Adrenal gland (tissue), 12 donors: ENCODE measurements around the gene DOCK9. TPM values are rescaled to one million over a fixed set of nuclear protein-coding genes. Genes with fewer than 3 reads are reported as not detected.

Experiments used
- DNase-seq, 7 donors: peaks; one replicate each; pipeline ENCODE4 v3.0.0-alpha.2; 2019 to 2020
- H3K27ac ChIP-seq, 5 donors: fragments of 200-600 bp; sonication (generic) in 4 of 5; 1 replicate in 3 of 5; 2 replicates in 2 of 5; pipeline versions ENCODE4 v1.5.1 to v1.8.0; 2016 to 2020; ENCODE audit warnings: mild to moderate bottlenecking in 1 of 5
- H3K27me3 ChIP-seq: fragments of 200-600 bp; 2 replicates; pipeline ENCODE4 v1.8.0; 2021
- H3K36me3 ChIP-seq, 2 donors: fragments of 200-600 bp; replicated peaks in 1 of 2; 1 replicate in 1 of 2; 2 replicates in 1 of 2; pipeline versions ENCODE4 v1.5.1 to v1.8.0; 2018 to 2022
- H3K4me1 ChIP-seq, 2 donors: fragments of 200-600 bp; replicated peaks in 1 of 2; 1 replicate in 1 of 2; 2 replicates in 1 of 2; pipeline versions ENCODE4 v1.5.1 to v1.8.0; 2018 to 2021
- H3K4me3 ChIP-seq, 4 donors: fragments of 200-600 bp; sonication (generic) in 3 of 4; one replicate each; pipeline ENCODE4 v1.5.1; 2016 to 2018
- H3K9me3 ChIP-seq, 3 donors: fragments of 200-600 bp; sonication (generic) in 1 of 3; replicated peaks in 1 of 3; 1 replicate in 2 of 3; 2 replicates in 1 of 3; pipeline versions ENCODE4 v1.5.1 to v1.8.0; 2016 to 2021
- POLR2A ChIP-seq, 2 donors: fragments of 450-650 bp; IDR thresholded peaks; one replicate each; pipeline ENCODE4 v1.6.1; 2017; ENCODE audit warnings: antibody characterized with exemption in 2 of 2, mild to moderate bottlenecking in 2 of 2, moderate library complexity in 1 of 2
- WGBS, 4 donors: extraction: QIAGEN DNeasy Blood & Tissue Kit in 2 of 4; methylation state at CpG; one replicate each; pipeline versions ENCODE4 v1.1.5 to v1.1.7; 2013 to 2017; 5-methylcytosine and 5-hydroxymethylcytosine counted together
- intact Hi-C, 2 donors: fragments of 100-400 bp; cut with DNase I; formaldehyde crosslinking; loops; one replicate each; pipeline versions ENCODE4 v1.14.1 to v1.15.0; 2022 to 2023
- polyA plus RNA-seq, 3 donors: library from polyadenylated mRNA; stranded (reverse); fragments of 200-250 nt in 2 of 3; fragments of 350-450 nt in 1 of 3; fragmentation: Illumina TruSeq in 1 of 3; extraction: RNeasy Lipid Tissue Mini Kit (QIAGEN cat#74804) in 1 of 3; gene quantifications; one replicate each; pipeline ENCODE4 v1.2.3, GENCODE V29; 2013 to 2014
- total RNA-seq, 9 donors: library from RNA; depleted of rRNA in 4 of 9; stranded (reverse); fragments of >200 nt in 4 of 9; fragments of 120-200 nt in 1 of 9; fragmentation: NEBNext Ultra II Directional in 1 of 9; extraction: Animal tissue kit (Norgen Biotek cat#: 25700) in 1 of 9; gene quantifications; one replicate each; pipeline versions ENCODE4 v1.1.0 to v1.2.4, GENCODE V29; 2013 to 2023
- TF ChIP-seq, protein P1 (sequence below), 6 experiments: fragments of 450-650 bp in 4 of 6; fragments of 200-600 bp in 2 of 6; sonication (generic) in 1 of 6; IDR thresholded peaks; 1 replicate in 5 of 6; 2 replicates in 1 of 6; pipeline versions ENCODE4 v1.5.1 to v1.8.0; 2016 to 2021; ENCODE audit warnings: antibody characterized with exemption in 6 of 6, mild to moderate bottlenecking in 2 of 6, moderate library complexity in 1 of 6
- donor health status: healthy with polysubstance abuse.
- donor health status: Bipolar disorder and iron deficiency.
- donor health status: DM: yes; HTN: yes; CAD: no.
- donor health status: DM: no; HTN: no; CAD: no.
- donor health status: DM: no; HTN: no; CAD: no.
- donor health status: DM: yes; HTN: yes; CAD: no.

DOCK9 gene
- total and polyA plus RNA-seq, 12 donors = 16.2 to 83.4 (median 51.9) TPM

DNA sequence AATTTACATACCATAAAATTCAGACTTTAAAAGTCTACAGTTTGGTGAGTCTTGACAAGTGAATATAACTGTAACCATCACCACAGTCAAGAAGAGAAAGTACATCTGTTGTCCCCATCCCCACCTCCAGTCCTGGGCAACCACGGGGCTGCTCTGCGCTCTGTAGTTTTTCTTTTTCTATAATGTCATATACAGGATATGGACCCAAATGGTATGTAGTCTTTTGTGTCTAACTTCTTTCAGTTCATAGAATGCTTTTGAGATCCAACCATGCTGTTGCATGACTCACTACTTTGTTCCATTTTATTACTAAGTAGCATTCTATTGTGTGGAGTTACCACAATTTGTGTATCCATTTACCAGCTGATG lies 103.9 kb downstream of the DOCK9 start:
- intact Hi-C loops = loop anchor here in 1 of 2 donors (10.0 kb wide), 1 partner anchor 51 kb away; no protein-coding TSS in a partner anchor

DNA sequence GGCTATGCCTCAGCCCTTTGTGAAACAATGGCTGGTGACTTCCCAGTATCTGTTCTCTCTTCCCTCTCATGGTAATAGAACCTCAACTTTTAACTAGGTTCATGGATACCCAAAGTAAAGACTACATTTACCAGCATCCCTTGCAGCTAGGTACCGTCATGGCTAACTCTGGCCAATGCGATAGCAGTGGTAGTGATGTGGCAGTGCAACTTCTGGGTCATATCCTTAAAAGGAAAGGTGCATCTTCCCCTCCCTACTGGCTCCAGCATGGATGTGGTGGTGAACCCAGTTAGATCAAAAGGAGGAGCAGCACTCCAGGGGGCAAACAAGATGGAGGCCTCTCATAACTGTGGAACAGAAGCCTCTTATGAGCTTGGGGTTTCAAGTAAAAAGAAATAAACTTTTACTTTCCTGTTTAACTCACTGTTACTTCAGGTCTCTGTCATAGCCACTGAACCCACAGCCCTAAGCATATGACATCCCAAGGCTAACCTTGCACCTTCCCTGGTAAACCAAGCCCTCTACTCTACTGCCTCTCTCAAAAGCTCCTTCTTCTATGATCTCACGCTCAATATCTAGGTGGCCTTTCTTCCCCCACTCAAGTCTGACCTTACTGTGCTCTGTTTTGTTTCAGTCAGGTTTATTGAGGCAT lies 104.4 kb downstream of the DOCK9 start:
- 97 to 100% (median 99%) methylated on average over 3 of the region's 3 CpGs for WGBS, 4 donors
- TF ChIP-seq POLR2A (IDR thresholded peaks at IDR 0.05) = no peak
- TF ChIP-seq, protein P1, sequence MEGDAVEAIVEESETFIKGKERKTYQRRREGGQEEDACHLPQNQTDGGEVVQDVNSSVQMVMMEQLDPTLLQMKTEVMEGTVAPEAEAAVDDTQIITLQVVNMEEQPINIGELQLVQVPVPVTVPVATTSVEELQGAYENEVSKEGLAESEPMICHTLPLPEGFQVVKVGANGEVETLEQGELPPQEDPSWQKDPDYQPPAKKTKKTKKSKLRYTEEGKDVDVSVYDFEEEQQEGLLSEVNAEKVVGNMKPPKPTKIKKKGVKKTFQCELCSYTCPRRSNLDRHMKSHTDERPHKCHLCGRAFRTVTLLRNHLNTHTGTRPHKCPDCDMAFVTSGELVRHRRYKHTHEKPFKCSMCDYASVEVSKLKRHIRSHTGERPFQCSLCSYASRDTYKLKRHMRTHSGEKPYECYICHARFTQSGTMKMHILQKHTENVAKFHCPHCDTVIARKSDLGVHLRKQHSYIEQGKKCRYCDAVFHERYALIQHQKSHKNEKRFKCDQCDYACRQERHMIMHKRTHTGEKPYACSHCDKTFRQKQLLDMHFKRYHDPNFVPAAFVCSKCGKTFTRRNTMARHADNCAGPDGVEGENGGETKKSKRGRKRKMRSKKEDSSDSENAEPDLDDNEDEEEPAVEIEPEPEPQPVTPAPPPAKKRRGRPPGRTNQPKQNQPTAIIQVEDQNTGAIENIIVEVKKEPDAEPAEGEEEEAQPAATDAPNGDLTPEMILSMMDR (IDR thresholded peaks at IDR 0.05) = no peak
- intact Hi-C loops = loop anchor here in 1 of 2 donors (10.0 kb wide), 1 partner anchor 51 kb away; no protein-coding TSS in a partner anchor
- Histone ChIP-seq H3K9me3 (no peaks in the 10 kb centered on the region), H3K27me3 (no peaks in the 10 kb centered on the region), H3K4me3 (no peak overlapping the region), H3K36me3 (peaks cover 0 to 6% of the 10 kb centered on the region in 2 donors), H3K4me1 (no peaks in the 10 kb centered on the region), H3K27ac (no peak overlapping the region)
- no peak for DNase-seq

More for the DNA sequence above, 103.9 kb downstream of the DOCK9 start:
- no peaks in the 10 kb centered on the region for H3K4me1 ChIP-seq
- 95 to 100% (median 98%) methylated on average over 2 of the region's 2 CpGs for WGBS, 4 donors
- H3K4me3 ChIP-seq = no peak overlapping the region
- no peaks in the 10 kb centered on the region for H3K9me3 ChIP-seq
- no peak for DNase-seq
- peaks cover 0 to 10% of the 10 kb centered on the region in 2 donors for H3K36me3 ChIP-seq
- H3K27ac ChIP-seq = no peak overlapping the region
- TF ChIP-seq, protein P1 (IDR thresholded peaks at IDR 0.05) = no peak
- no peak for TF ChIP-seq POLR2A (IDR thresholded peaks at IDR 0.05)
- H3K27me3 ChIP-seq = no peaks in the 10 kb centered on the region

DNA sequence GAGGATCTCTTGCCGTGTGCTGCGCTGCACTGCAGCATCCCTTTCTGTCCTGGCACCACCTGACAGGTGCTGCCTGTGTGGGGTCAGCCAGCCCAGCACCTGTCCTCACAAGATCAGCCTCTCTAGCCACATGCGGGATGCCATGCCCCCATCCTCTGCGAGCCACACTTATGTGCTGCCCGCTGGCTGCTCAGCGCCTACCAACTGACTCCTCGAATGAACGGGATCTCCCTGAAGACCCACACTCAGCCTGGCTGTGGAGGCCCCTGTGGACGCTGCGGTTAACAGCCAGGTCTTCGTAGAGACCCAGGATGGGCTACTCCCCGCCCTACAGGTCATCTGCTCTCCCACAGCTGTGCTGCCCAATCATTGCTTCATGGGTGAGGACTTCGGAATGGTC lies 106.1 kb downstream of the DOCK9 start:
- peaks cover 0 to 14% of the 10 kb centered on the region in 2 donors for H3K36me3 ChIP-seq
- H3K27me3 ChIP-seq = no peaks in the 10 kb centered on the region
- TF ChIP-seq, protein P1 (IDR thresholded peaks at IDR 0.05) = no peak
- TF ChIP-seq POLR2A (IDR thresholded peaks at IDR 0.05) = no peak
- H3K9me3 ChIP-seq = no peaks in the 10 kb centered on the region
- no peak overlapping the region for H3K4me3 ChIP-seq
- 87 to 97% (median 91%) methylated on average over 10 to 13 of the region's 13 CpGs for WGBS, 4 donors
- intact Hi-C loops = loop anchor here in 1 of 2 donors (10.0 kb wide), 1 partner anchor 53 kb away; no protein-coding TSS in a partner anchor
- DNase-seq = no peak
- no peaks in the 10 kb centered on the region for H3K4me1 ChIP-seq
- H3K27ac ChIP-seq = no peak overlapping the region

DNA sequence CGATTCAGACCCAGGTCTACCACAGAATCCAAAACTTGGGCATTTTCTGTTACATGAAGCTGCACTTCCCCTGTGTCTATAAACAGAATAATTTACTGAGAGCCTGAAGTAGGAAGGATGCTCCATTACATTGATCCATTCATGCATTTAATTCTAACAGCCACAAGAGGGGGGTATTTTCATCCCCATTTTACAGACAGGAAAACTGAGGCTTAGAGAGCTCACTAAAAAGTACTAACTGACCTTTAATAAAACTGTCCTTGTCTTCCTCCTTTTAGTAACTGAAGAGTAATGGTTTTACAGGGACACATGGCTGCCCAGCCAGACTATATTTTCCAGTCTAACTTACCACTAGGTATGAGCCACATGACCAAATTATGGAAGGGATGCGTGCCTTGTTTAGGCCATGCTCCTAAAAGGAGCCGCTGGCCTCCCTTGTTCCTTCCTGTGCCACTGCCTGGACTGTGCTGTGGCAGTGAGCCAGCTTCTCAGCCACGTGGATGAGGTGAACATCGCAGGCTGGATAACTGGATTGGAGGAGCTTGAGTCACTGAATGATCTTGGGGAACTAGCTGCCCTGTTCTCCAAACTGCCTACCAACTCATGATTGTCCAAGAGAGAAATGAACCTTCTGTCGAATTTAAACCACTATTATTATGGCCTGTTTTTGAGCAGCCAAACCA lies 108.3 kb downstream of the DOCK9 start:
- no peak overlapping the region for H3K4me3 ChIP-seq
- H3K4me1 ChIP-seq = no peaks in the 10 kb centered on the region
- DNase-seq = peak; percentile 28 to 76 (median 68)
- H3K36me3 ChIP-seq = peaks cover 0 to 17% of the 10 kb centered on the region in 2 donors
- no peaks in the 10 kb centered on the region for H3K27me3 ChIP-seq
- intact Hi-C loops = loop anchor here in 1 of 2 donors (10.0 kb wide), 1 partner anchor 55 kb away; no protein-coding TSS in a partner anchor
- no peak overlapping the region for H3K27ac ChIP-seq
- TF ChIP-seq, protein P1 (IDR thresholded peaks at IDR 0.05) = peak in 1 of 6 experiments; percentile 18
- TF ChIP-seq POLR2A (IDR thresholded peaks at IDR 0.05) = no peak
- 57 to 73% (median 65%) methylated on average over 5 to 6 of the region's 6 CpGs for WGBS, 4 donors
- H3K9me3 ChIP-seq = no peaks in the 10 kb centered on the region
